Mesenchymal stem cell (in vitro differentiated cells and primary cell): ENCODE measurements around the gene SCAPER.

ENCODE experiments used
- DNase-seq: peaks from one replicate; pipeline ENCODE4 v3.0.0-alpha.2; 2013
- H2AFZ ChIP-seq: one replicate; pipeline ENCODE4 v1.6.1; 2013; ENCODE audit warnings: low read depth, mild to moderate bottlenecking, control low read depth, inconsistent platforms, low read length, moderate library complexity
- H2AK5ac ChIP-seq: 2 replicates; pipeline ENCODE4 v1.6.1; 2013; ENCODE audit warnings: low read length, moderate library complexity, mild to moderate bottlenecking, inconsistent platforms; ENCODE audit not compliant: severe bottlenecking
- H2BK120ac ChIP-seq: one replicate; pipeline ENCODE4 v1.6.1; 2013; ENCODE audit warnings: low read depth, mild to moderate bottlenecking, inconsistent platforms, low read length, moderate library complexity
- H2BK12ac ChIP-seq, 2 experiments: one replicate each; pipeline ENCODE4 v1.6.1; 2013; ENCODE audit warnings: inconsistent platforms in 2 of 2, low read length in 2 of 2, mild to moderate bottlenecking in 2 of 2, moderate library complexity in 2 of 2, control low read depth in 1 of 2
- H2BK15ac ChIP-seq: one replicate; pipeline ENCODE4 v1.6.1; 2013; ENCODE audit warnings: mild to moderate bottlenecking, low read depth, inconsistent platforms; ENCODE audit not compliant: poor library complexity, severe bottlenecking
- H2BK5ac ChIP-seq: 2 replicates; pipeline ENCODE4 v1.6.1; 2013; ENCODE audit warnings: low read depth, mild to moderate bottlenecking, low read length, control low read depth, inconsistent platforms; ENCODE audit not compliant: poor library complexity, severe bottlenecking
- H3K14ac ChIP-seq, 2 experiments: one replicate each; pipeline ENCODE4 v1.6.1; 2013; ENCODE audit warnings: inconsistent platforms in 2 of 2, low read length in 2 of 2, control low read depth in 1 of 2, mild to moderate bottlenecking in 1 of 2, moderate library complexity in 1 of 2
- H3K18ac ChIP-seq, 2 experiments: one replicate each; pipeline ENCODE4 v1.6.1; 2013; ENCODE audit warnings: inconsistent platforms in 2 of 2, low read length in 2 of 2, control low read depth in 1 of 2, low read depth in 1 of 2, mild to moderate bottlenecking in 1 of 2
- H3K23ac ChIP-seq, 2 experiments: one replicate each; pipeline ENCODE4 v1.6.1; 2013; ENCODE audit warnings: inconsistent platforms in 2 of 2, low read length in 2 of 2, mild to moderate bottlenecking in 2 of 2, moderate library complexity in 2 of 2, control low read depth in 1 of 2
- H3K27ac ChIP-seq: 2 replicates; pipeline ENCODE4 v1.5.1; 2013; ENCODE audit warnings: mild to moderate bottlenecking, moderate library complexity, low read length, control low read depth, inconsistent platforms; ENCODE audit not compliant: poor library complexity, severe bottlenecking
- H3K27me3 ChIP-seq, 2 experiments: 2 replicates each; pipeline versions ENCODE4 v1.6.1 to v1.7.0; 2013; ENCODE audit warnings: low read length in 2 of 2, mild to moderate bottlenecking in 2 of 2, moderate library complexity in 2 of 2, control low read depth in 1 of 2, inconsistent platforms in 1 of 2; ENCODE audit not compliant: control insufficient read depth in 1 of 2, insufficient read depth in 1 of 2
- H3K36me3 ChIP-seq, 2 experiments: 2 replicates each; pipeline versions ENCODE4 v1.6.1 to v1.7.0; 2013; ENCODE audit warnings: low read length in 2 of 2, control low read depth in 1 of 2, inconsistent platforms in 1 of 2, low read depth in 1 of 2, mild to moderate bottlenecking in 1 of 2; ENCODE audit not compliant: insufficient read depth in 2 of 2, control insufficient read depth in 1 of 2
- H3K4ac ChIP-seq, 2 experiments: one replicate each; pipeline ENCODE4 v1.6.1; 2013; ENCODE audit warnings: inconsistent platforms in 2 of 2, low read length in 2 of 2, mild to moderate bottlenecking in 2 of 2, moderate library complexity in 2 of 2, control low read depth in 1 of 2, low read depth in 1 of 2
- H3K4me1 ChIP-seq: 2 replicates; pipeline ENCODE4 v1.6.1; 2013; ENCODE audit warnings: low read depth, low read length, control low read depth; ENCODE audit not compliant: control insufficient read depth, insufficient read depth
- H3K4me2 ChIP-seq: 2 replicates; pipeline ENCODE4 v1.6.1; 2013; ENCODE audit warnings: low read length, mild to moderate bottlenecking, inconsistent platforms; ENCODE audit not compliant: poor library complexity, severe bottlenecking
- H3K4me3 ChIP-seq, 2 experiments: 2 replicates each; pipeline versions ENCODE4 v1.5.1 to v1.7.0; 2013; ENCODE audit warnings: low read length in 2 of 2, mild to moderate bottlenecking in 2 of 2, control low read depth in 1 of 2, low read depth in 1 of 2; ENCODE audit not compliant: insufficient read depth in 1 of 2
- H3K79me1 ChIP-seq: replicated peaks from 2 replicates; pipeline ENCODE4 v1.6.1; 2013; ENCODE audit warnings: mild to moderate bottlenecking, control low read depth, low read length, inconsistent platforms; ENCODE audit not compliant: poor library complexity, severe bottlenecking
- H3K9ac ChIP-seq: 2 replicates; pipeline ENCODE4 v1.7.0; 2013; ENCODE audit warnings: mild to moderate bottlenecking, low read length, moderate library complexity
- H3K9me3 ChIP-seq: 2 replicates; pipeline ENCODE4 v1.7.0; 2013; ENCODE audit warnings: mild to moderate bottlenecking, low read length; ENCODE audit not compliant: control insufficient read depth
- H4K8ac ChIP-seq: one replicate; pipeline ENCODE4 v1.6.1; 2013; ENCODE audit warnings: inconsistent platforms, mild to moderate bottlenecking, low read length, moderate library complexity
- H4K91ac ChIP-seq: one replicate; pipeline ENCODE4 v1.6.1; 2013; ENCODE audit warnings: mild to moderate bottlenecking, low read length, inconsistent platforms
- WGBS: methylation state at CpG from one replicate; pipeline ENCODE4 v1.1.7; 2013; ENCODE audit warnings: mixed read lengths; 5-methylcytosine and 5-hydroxymethylcytosine counted together

Gene SCAPER

GRCh38 chr15:76787273-76787672 is 117.9 kb downstream of the SCAPER start:
- no peak overlapping the region for H3K14ac ChIP-seq
- peaks cover 14% of the 10 kb centered on the region for H3K9me3 ChIP-seq
- no peak overlapping the region for H3K18ac ChIP-seq
- H4K91ac ChIP-seq, result no peak overlapping the region
- H3K4me3 ChIP-seq, result no peak overlapping the region
- WGBS, result 94% methylated on average over 4 of the region's 4 CpGs
- no peak for DNase-seq
- no peak overlapping the region for H3K23ac ChIP-seq
- no peak overlapping the region for H4K8ac ChIP-seq
- H3K36me3 ChIP-seq, result peaks cover 2 to 12% of the 10 kb centered on the region in 2 experiments
- H2AFZ ChIP-seq, result no peak overlapping the region
- no peaks in the 10 kb centered on the region for H3K4me1 ChIP-seq
- no peaks in the 10 kb centered on the region for H3K27me3 ChIP-seq
- H3K27ac ChIP-seq, result no peak overlapping the region
- no peak overlapping the region for H3K4ac ChIP-seq
- no peaks in the 10 kb centered on the region for H3K79me1 ChIP-seq
- H3K9ac ChIP-seq, result no peak overlapping the region
- no peak overlapping the region for H2BK12ac ChIP-seq
- H2BK5ac ChIP-seq, result no peak overlapping the region
- no peak overlapping the region for H2AK5ac ChIP-seq
- H3K4me2 ChIP-seq, result no peak overlapping the region
- no peak overlapping the region for H2BK120ac ChIP-seq
- no peak overlapping the region for H2BK15ac ChIP-seq

GRCh38 chr15:76776969-76777368 is 128.2 kb downstream of the SCAPER start:
- Histone ChIP-seq H2BK12ac (no peak overlapping the region), H3K27ac (no peak overlapping the region), H3K4me2 (no peak overlapping the region), H3K9me3 (peaks cover 20% of the 10 kb centered on the region), H2AFZ (no peak overlapping the region), H4K8ac (no peak overlapping the region), H3K4me1 (no peaks in the 10 kb centered on the region), H3K36me3 (peaks cover 0 to 7% of the 10 kb centered on the region in 2 experiments), H3K23ac (no peak overlapping the region), H2BK5ac (no peak overlapping the region), H3K4ac (no peak overlapping the region), H4K91ac (no peak overlapping the region), H2AK5ac (no peak overlapping the region), H3K14ac (no peak overlapping the region), H3K9ac (no peak overlapping the region), H3K27me3 (no peaks in the 10 kb centered on the region), H3K79me1 (no peaks in the 10 kb centered on the region), H3K18ac (no peak overlapping the region), H2BK15ac (no peak overlapping the region), H2BK120ac (no peak overlapping the region), H3K4me3 (no peak overlapping the region)
- no peak for DNase-seq

- H3K14ac ChIP-seq, result no peak overlapping the region
- no peak overlapping the region for H3K4me2 ChIP-seq
- H3K9me3 ChIP-seq, result peaks cover 20% of the 10 kb centered on the region
- WGBS, result no CpG with 5 or more reads among the region's 1 CpG
- H2BK12ac ChIP-seq, result no peak overlapping the region
- H2BK15ac ChIP-seq, result no peak overlapping the region
- H4K91ac ChIP-seq, result no peak overlapping the region
- no peak overlapping the region for H3K4ac ChIP-seq
- no peak overlapping the region for H2AK5ac ChIP-seq
- no peak overlapping the region for H4K8ac ChIP-seq
- H3K79me1 ChIP-seq, result no peaks in the 10 kb centered on the region
- H2AFZ ChIP-seq, result no peak overlapping the region
- H3K18ac ChIP-seq, result no peak overlapping the region
- no peak overlapping the region for H3K23ac ChIP-seq
- no peak overlapping the region for H2BK5ac ChIP-seq
- peaks cover 0 to 7% of the 10 kb centered on the region in 2 experiments for H3K36me3 ChIP-seq
- H3K4me3 ChIP-seq, result no peak overlapping the region
- H3K27ac ChIP-seq, result no peak overlapping the region
- no peaks in the 10 kb centered on the region for H3K4me1 ChIP-seq
- no peaks in the 10 kb centered on the region for H3K27me3 ChIP-seq
- DNase-seq, result no peak
- H2BK120ac ChIP-seq, result no peak overlapping the region
- no peak overlapping the region for H3K9ac ChIP-seq
These were observed 128.7 kb downstream of the SCAPER start for GRCh38 chr15:76776480-76776879.

- peaks cover 0 to 7% of the 10 kb centered on the region in 2 experiments for H3K36me3 ChIP-seq
- H3K79me1 ChIP-seq, result no peaks in the 10 kb centered on the region
- DNase-seq, result no peak
- no peak overlapping the region for H4K91ac ChIP-seq
- H2BK5ac ChIP-seq, result no peak overlapping the region
- H4K8ac ChIP-seq, result no peak overlapping the region
- H3K4ac ChIP-seq, result no peak overlapping the region
- no peak overlapping the region for H3K14ac ChIP-seq
- H3K9ac ChIP-seq, result no peak overlapping the region
- H2BK120ac ChIP-seq, result no peak overlapping the region
- H2AFZ ChIP-seq, result no peak overlapping the region
- no peak overlapping the region for H3K4me2 ChIP-seq
- H2AK5ac ChIP-seq, result no peak overlapping the region
- H3K9me3 ChIP-seq, result peaks cover 20% of the 10 kb centered on the region
- H2BK12ac ChIP-seq, result no peak overlapping the region
- no peak overlapping the region for H3K27ac ChIP-seq
- 100% methylated on average over 1 of the region's 1 CpG for WGBS
- H3K18ac ChIP-seq, result no peak overlapping the region
- no peaks in the 10 kb centered on the region for H3K4me1 ChIP-seq
- H3K4me3 ChIP-seq, result no peak overlapping the region
- H3K27me3 ChIP-seq, result no peaks in the 10 kb centered on the region
- no peak overlapping the region for H3K23ac ChIP-seq
- no peak overlapping the region for H2BK15ac ChIP-seq
These were observed 131.9 kb downstream of the SCAPER start for GRCh38 chr15:76773234-76773633.
